ENCODE results near the gene STAT5B. TPM values are rescaled to one million over a fixed set of nuclear protein-coding genes. Genes with fewer than 3 reads are reported as not detected.
"Not testable (repeated sequence)": the region's sequence is repeated elsewhere in the genome, so short reads cannot be mapped to it uniquely, and the experiment has no call there.

STAT5B gene
- polyA plus RNA-seq, 1 donor: 54.4 TPM

- not testable (repeated sequence) for DNase-seq
Measured at GRCh38 chr17:42239576-42239975, 36.6 kb downstream of the STAT5B start.

GRCh38 chr17:42236760-42237159 lies 39.4 kb downstream of the STAT5B start:
- DNase-seq: no peak

GRCh38 chr17:42233994-42234393 lies 42.2 kb downstream of the STAT5B start:
- DNase-seq: no peak

GRCh38 chr17:42233156-42233555 lies 43.0 kb downstream of the STAT5B start:
- DNase-seq: no peak

GRCh38 chr17:42230225-42230624 lies 46.0 kb downstream of the STAT5B start:
- DNase-seq: no peak

GRCh38 chr17:42227849-42228700 lies 48.1 kb downstream of the STAT5B start:
- no peak for DNase-seq

GRCh38 chr17:42225646-42226045 lies 50.5 kb downstream of the STAT5B start:
- DNase-seq: no peak

- no peak for DNase-seq
Measured at GRCh38 chr17:42224651-42225050, 51.5 kb downstream of the STAT5B start.

GRCh38 chr17:42221886-42222745 lies 54.1 kb downstream of the STAT5B start:
- peak; percentile 13 for DNase-seq

- DNase-seq: not testable (repeated sequence)
Measured at GRCh38 chr17:42219280-42219679, 56.9 kb downstream of the STAT5B start.

- no peak for DNase-seq
Measured at GRCh38 chr17:42214156-42214555, 62.0 kb downstream of the STAT5B start.

GRCh38 chr17:42212382-42212781 lies 63.8 kb downstream of the STAT5B start:
- no peak for DNase-seq

- DNase-seq: not testable (repeated sequence)
Measured at GRCh38 chr17:42211921-42212341, 64.3 kb downstream of the STAT5B start.

- no peak for DNase-seq
Measured at GRCh38 chr17:42210046-42210445, 66.1 kb downstream of the STAT5B start.

GRCh38 chr17:42206153-42206612 lies 70.0 kb downstream of the STAT5B start:
- DNase-seq: not testable (repeated sequence)

GRCh38 chr17:42203354-42203753 lies 72.8 kb downstream of the STAT5B start:
- DNase-seq: no peak

GRCh38 chr17:42202696-42203095 lies 73.5 kb downstream of the STAT5B start:
- no peak for DNase-seq

- no peak for DNase-seq
Measured at GRCh38 chr17:42202159-42202558, 74.0 kb downstream of the STAT5B start.

- DNase-seq: no peak
Measured at GRCh38 chr17:42201458-42201772, 74.8 kb downstream of the STAT5B start.

GRCh38 chr17:42200706-42201457 lies 75.3 kb downstream of the STAT5B start:
- no peak for DNase-seq

- no peak for DNase-seq
Measured at GRCh38 chr17:42199416-42200011, 76.7 kb downstream of the STAT5B start.

- no peak for DNase-seq
Measured at GRCh38 chr17:42198897-42199296, 77.3 kb downstream of the STAT5B start.
